WTC11 (cell line): ENCODE data around the gene NOXO1. TPM values are rescaled to one million over a fixed set of nuclear protein-coding genes. Genes with fewer than 3 reads are reported as not detected.

ENCODE experiments used
- ATAC-seq: fragments of 200-7000 bp; cut with Tn5 transposase; 2 replicates; pipeline ENCODE4 v1.10.0; 2021; ENCODE audit warnings: mild to moderate bottlenecking, moderate library complexity
- CTCF ChIA-PET: fragments of 300-600 bp; sonication (Branson Sonifier 250); formaldehyde crosslinking; loops from one replicate; lab custom pipeline; 2021; ENCODE audit warnings: antibody characterized with exemption; lab: Charles Lee
- POLR2A ChIA-PET: fragments of 350-600 bp; sonication (Branson Sonifier 250); formaldehyde crosslinking; loops from one replicate; lab custom pipeline; 2021; ENCODE audit warnings: antibody characterized with exemption; lab: Charles Lee
- DNase-seq: peaks from one replicate; pipeline ENCODE4 v3.0.0; 2021; ENCODE audit warnings: low spot score
- H3K27ac Mint-ChIP-seq: 2 replicates; pipeline ENCODE4 v1.8.0; 2021; ENCODE audit warnings: mixed read lengths
- H3K27me3 Mint-ChIP-seq: 2 replicates; pipeline ENCODE4 v1.8.0; 2021; ENCODE audit warnings: low read depth, mild to moderate bottlenecking, moderate library complexity, mixed read lengths
- H3K36me3 Mint-ChIP-seq: 2 replicates; pipeline ENCODE4 v1.8.0; 2021; ENCODE audit warnings: mixed read lengths
- H3K4me1 Mint-ChIP-seq: 2 replicates; pipeline ENCODE4 v1.8.0; 2022; ENCODE audit warnings: mixed read lengths
- H3K4me3 Mint-ChIP-seq: 2 replicates; pipeline ENCODE4 v1.8.0; 2021; ENCODE audit warnings: mild to moderate bottlenecking, moderate library complexity, mixed read lengths
- H3K9me3 Mint-ChIP-seq: 2 replicates; pipeline ENCODE4 v1.8.0; 2021; ENCODE audit warnings: mixed read lengths
- EMX1 ChIP-seq: fragments of 250-450 bp; sonication (Bioruptor Pico); IDR thresholded peaks from 2 replicates; pipeline ENCODE4 v1.8.0; 2021; ENCODE audit warnings: mild to moderate bottlenecking
- ESRRA ChIP-seq: sonication (generic); formaldehyde crosslinking; IDR thresholded peaks from 2 replicates; pipeline ENCODE4 v1.8.1; 2022; ENCODE audit warnings: mild to moderate bottlenecking, missing genetic modification reagents, borderline replicate concordance
- GRHL2 ChIP-seq: fragments of 250-450 bp; sonication (Bioruptor Pico); IDR thresholded peaks from 2 replicates; pipeline ENCODE4 v1.8.0; 2022; ENCODE audit warnings: mild to moderate bottlenecking, moderate library complexity; ENCODE audit not compliant: insufficient replicate concordance, severe bottlenecking
- MYBL2 ChIP-seq: sonication (generic); formaldehyde crosslinking; IDR thresholded peaks from 2 replicates; pipeline ENCODE4 v1.8.1; 2023; ENCODE audit warnings: mild to moderate bottlenecking, moderate library complexity, missing genetic modification reagents
- SMAD4 ChIP-seq: sonication (generic); formaldehyde crosslinking; IDR thresholded peaks from 2 replicates; pipeline ENCODE4 v1.8.0; 2022; ENCODE audit warnings: mild to moderate bottlenecking, missing genetic modification reagents
- SOX15 ChIP-seq: fragments of 250-450 bp; sonication (Bioruptor Pico); IDR thresholded peaks from 2 replicates; pipeline ENCODE4 v1.9.0; 2021; ENCODE audit warnings: mild to moderate bottlenecking
- TEAD4 ChIP-seq: sonication (generic); formaldehyde crosslinking; IDR thresholded peaks from 2 replicates; pipeline ENCODE4 v1.8.0; 2022; ENCODE audit warnings: mild to moderate bottlenecking, missing genetic modification reagents
- ZNF219 ChIP-seq: sonication (generic); formaldehyde crosslinking; IDR thresholded peaks from 2 replicates; pipeline ENCODE4 v1.8.0; 2023; ENCODE audit warnings: missing genetic modification reagents, mild to moderate bottlenecking, borderline replicate concordance
- ZNF416 ChIP-seq: fragments of 250-450 bp; sonication (Bioruptor Pico); IDR thresholded peaks from 2 replicates; pipeline ENCODE4 v1.9.0; 2021; ENCODE audit warnings: mild to moderate bottlenecking, inconsistent platforms
- total RNA-seq: library from RNA; stranded (reverse); gene quantifications from 3 replicates; pipeline ENCODE4 v1.2.3, GENCODE V29; 2021
- TF ChIP-seq, protein P1 (sequence below): sonication (generic); formaldehyde crosslinking; IDR thresholded peaks from 2 replicates; pipeline ENCODE4 v1.8.0; 2022; ENCODE audit warnings: mild to moderate bottlenecking, missing genetic modification reagents
- TF ChIP-seq, protein P2 (sequence below): fragments of 200-600 bp; IDR thresholded peaks from 2 replicates; pipeline ENCODE4 v1.8.0; 2022; ENCODE audit warnings: antibody characterized with exemption
- TF ChIP-seq, protein P3 (sequence below): fragments of 250-450 bp; sonication (Bioruptor Pico); conservative IDR thresholded peaks from 2 replicates; pipeline ENCODE4 v1.9.0; 2021; ENCODE audit warnings: mild to moderate bottlenecking
- TF ChIP-seq, protein P4 (sequence below): sonication (generic); formaldehyde crosslinking; IDR thresholded peaks from 2 replicates; pipeline ENCODE4 v1.8.0; 2022; ENCODE audit warnings: mild to moderate bottlenecking, missing genetic modification reagents
- TF ChIP-seq, protein P5 (sequence below): sonication (generic); formaldehyde crosslinking; IDR thresholded peaks from 2 replicates; pipeline ENCODE4 v1.8.1; 2023; ENCODE audit warnings: mild to moderate bottlenecking, moderate library complexity, missing genetic modification reagents
- TF ChIP-seq, protein P6 (sequence below): sonication (generic); formaldehyde crosslinking; IDR thresholded peaks from 2 replicates; pipeline ENCODE4 v1.8.1; 2022; ENCODE audit warnings: low read depth, missing genetic modification reagents, borderline replicate concordance
- TF ChIP-seq, protein P7 (sequence below): sonication (generic); formaldehyde crosslinking; IDR thresholded peaks from 2 replicates; pipeline ENCODE4 v1.8.1; 2023; ENCODE audit warnings: mild to moderate bottlenecking, missing genetic modification reagents, borderline replicate concordance

Gene NOXO1
- total RNA-seq, 1 experiment from 2014 or later, result 5.7 TPM

DNA sequence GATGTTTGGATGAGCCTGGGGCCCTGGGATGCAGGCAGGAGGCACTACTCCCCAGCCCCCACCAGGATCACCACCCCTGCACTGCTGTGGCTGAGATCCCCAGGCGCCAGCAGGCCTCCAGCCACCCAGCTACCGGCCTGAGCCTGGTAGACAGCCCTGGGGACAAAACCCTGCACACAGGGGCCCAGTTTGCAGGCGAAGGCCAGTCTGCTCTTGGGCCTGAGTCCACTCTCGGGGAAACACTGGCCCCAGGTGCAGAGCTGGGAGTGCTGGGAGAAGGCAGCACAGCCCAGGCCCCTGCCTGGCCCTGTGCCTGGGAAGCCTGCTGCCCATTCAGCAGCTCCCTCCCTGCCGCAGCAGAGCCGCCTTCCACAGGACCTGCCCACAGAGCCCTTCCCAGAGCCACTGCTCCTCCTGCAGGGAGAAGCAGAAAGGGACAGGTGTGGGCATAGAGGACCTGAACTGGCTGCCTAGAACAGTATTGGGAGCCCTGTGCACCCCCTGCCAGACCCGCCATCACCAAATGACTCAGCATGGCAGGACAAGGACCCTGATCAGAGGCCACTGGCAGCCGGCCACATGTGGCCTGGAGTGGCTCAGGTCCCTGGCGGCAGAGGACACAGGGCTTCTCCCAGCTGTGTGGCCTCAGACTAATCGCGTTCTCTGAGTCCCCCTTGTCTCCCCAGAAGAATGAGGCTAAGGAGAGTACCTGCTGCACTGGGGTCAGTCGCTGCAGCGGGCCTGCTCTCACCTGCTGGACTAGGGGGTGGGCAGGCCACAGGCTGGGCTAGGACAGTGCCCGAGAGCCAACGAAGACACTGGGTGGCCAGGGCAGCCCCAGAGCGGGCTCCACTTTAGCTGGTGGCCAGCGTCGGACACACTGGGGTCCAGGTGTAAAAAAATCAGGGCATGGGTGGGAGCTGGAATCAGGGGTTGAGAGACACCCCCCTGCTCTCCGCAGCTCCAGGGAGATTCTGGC, 48.9 kb downstream of the NOXO1 start (continued):
- TF ChIP-seq, protein P1, sequence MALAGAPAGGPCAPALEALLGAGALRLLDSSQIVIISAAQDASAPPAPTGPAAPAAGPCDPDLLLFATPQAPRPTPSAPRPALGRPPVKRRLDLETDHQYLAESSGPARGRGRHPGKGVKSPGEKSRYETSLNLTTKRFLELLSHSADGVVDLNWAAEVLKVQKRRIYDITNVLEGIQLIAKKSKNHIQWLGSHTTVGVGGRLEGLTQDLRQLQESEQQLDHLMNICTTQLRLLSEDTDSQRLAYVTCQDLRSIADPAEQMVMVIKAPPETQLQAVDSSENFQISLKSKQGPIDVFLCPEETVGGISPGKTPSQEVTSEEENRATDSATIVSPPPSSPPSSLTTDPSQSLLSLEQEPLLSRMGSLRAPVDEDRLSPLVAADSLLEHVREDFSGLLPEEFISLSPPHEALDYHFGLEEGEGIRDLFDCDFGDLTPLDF (CRISPR knock-in tag), result no peak
- TF ChIP-seq MYBL2 (no peak), SOX15 (CRISPR knock-in tag) (no peak), EMX1 (CRISPR knock-in tag) (no peak), ESRRA (CRISPR knock-in tag) (no peak)
- TF ChIP-seq, protein P2, sequence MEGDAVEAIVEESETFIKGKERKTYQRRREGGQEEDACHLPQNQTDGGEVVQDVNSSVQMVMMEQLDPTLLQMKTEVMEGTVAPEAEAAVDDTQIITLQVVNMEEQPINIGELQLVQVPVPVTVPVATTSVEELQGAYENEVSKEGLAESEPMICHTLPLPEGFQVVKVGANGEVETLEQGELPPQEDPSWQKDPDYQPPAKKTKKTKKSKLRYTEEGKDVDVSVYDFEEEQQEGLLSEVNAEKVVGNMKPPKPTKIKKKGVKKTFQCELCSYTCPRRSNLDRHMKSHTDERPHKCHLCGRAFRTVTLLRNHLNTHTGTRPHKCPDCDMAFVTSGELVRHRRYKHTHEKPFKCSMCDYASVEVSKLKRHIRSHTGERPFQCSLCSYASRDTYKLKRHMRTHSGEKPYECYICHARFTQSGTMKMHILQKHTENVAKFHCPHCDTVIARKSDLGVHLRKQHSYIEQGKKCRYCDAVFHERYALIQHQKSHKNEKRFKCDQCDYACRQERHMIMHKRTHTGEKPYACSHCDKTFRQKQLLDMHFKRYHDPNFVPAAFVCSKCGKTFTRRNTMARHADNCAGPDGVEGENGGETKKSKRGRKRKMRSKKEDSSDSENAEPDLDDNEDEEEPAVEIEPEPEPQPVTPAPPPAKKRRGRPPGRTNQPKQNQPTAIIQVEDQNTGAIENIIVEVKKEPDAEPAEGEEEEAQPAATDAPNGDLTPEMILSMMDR, result no peak
- TF ChIP-seq, protein P3, sequence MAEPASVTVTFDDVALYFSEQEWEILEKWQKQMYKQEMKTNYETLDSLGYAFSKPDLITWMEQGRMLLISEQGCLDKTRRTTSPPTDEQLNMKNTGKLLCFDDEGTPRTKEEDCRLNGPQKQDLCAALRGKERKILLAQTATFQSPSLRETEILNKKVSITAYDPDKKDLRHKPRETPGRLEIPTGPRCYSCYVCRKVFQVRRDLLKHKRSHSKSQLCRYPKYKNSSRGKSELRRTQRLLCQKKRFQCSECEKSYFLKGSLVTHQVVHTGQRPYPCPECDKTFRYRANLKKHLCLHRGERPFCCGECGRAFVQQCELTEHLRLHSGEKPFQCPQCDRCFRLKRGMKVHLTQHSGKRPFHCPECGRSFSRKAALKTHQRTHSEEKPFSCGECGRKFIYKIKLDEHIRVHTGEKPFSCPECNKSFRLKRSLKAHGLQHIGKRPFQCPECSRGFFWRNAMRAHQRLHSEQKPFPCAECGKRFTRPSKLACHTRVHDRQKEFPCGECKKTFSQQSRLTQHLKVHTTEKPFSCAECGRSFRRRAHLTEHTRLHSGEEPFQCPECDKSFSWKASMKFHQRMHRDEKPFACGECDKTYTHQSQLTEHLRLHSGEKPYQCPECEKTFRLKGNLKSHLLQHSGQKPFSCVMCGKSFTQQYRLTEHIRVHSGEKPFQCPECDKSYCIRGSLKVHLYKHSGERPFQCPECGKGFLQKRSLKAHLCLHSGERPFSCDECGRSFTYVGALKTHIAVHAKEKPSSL (CRISPR knock-in tag), result no peak
- TF ChIP-seq, protein P4, sequence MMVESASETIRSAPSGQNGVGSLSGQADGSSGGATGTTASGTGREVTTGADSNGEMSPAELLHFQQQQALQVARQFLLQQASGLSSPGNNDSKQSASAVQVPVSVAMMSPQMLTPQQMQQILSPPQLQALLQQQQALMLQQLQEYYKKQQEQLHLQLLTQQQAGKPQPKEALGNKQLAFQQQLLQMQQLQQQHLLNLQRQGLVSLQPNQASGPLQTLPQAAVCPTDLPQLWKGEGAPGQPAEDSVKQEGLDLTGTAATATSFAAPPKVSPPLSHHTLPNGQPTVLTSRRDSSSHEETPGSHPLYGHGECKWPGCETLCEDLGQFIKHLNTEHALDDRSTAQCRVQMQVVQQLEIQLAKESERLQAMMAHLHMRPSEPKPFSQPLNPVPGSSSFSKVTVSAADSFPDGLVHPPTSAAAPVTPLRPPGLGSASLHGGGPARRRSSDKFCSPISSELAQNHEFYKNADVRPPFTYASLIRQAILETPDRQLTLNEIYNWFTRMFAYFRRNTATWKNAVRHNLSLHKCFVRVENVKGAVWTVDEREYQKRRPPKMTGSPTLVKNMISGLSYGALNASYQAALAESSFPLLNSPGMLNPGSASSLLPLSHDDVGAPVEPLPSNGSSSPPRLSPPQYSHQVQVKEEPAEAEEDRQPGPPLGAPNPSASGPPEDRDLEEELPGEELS (CRISPR knock-in tag), result no peak

DNA sequence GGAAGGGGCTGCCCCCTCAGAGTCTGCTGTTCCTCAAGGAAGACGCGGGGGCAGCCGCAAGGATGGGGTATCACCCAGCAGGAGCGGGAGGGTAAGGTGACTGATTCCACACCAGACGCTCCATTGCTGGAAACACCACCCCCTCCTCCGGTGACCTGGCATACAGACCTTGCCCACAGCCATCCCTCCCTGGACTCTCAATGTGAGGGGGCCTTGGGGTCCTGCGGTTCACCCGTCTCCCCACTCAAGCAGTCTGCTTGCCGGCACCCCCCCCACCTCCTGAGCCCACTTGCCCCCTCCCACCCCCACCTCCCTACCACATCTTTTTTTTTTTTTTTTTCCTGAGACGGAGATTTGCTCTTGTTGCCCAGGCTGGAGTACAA, 50.9 kb downstream of the NOXO1 start:
- DNase-seq (no peak), ATAC-seq (no peak)
- H3K4me1 Mint-ChIP-seq, result peaks cover 8% of the 10 kb centered on the region
- no peak overlapping the region for H3K4me3 Mint-ChIP-seq
- no peaks in the 10 kb centered on the region for H3K36me3 Mint-ChIP-seq
- POLR2A ChIA-PET, result no interaction called here
- CTCF ChIA-PET, result no interaction called here
- H3K27ac Mint-ChIP-seq, result no peak overlapping the region
- H3K9me3 Mint-ChIP-seq, result no peaks in the 10 kb centered on the region
- peaks cover 37% of the 10 kb centered on the region for H3K27me3 Mint-ChIP-seq
- TF ChIP-seq SMAD4 (CRISPR knock-in tag), result no peak
- TF ChIP-seq, protein P5, sequence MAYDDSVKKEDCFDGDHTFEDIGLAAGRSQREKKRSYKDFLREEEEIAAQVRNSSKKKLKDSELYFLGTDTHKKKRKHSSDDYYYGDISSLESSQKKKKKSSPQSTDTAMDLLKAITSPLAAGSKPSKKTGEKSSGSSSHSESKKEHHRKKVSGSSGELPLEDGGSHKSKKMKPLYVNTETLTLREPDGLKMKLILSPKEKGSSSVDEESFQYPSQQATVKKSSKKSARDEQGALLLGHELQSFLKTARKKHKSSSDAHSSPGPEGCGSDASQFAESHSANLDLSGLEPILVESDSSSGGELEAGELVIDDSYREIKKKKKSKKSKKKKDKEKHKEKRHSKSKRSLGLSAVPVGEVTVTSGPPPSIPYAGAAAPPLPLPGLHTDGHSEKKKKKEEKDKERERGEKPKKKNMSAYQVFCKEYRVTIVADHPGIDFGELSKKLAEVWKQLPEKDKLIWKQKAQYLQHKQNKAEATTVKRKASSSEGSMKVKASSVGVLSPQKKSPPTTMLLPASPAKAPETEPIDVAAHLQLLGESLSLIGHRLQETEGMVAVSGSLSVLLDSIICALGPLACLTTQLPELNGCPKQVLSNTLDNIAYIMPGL (CRISPR knock-in tag), result no peak
- TF ChIP-seq, protein P3 (CRISPR knock-in tag), result no peak
- TF ChIP-seq, protein P6, sequence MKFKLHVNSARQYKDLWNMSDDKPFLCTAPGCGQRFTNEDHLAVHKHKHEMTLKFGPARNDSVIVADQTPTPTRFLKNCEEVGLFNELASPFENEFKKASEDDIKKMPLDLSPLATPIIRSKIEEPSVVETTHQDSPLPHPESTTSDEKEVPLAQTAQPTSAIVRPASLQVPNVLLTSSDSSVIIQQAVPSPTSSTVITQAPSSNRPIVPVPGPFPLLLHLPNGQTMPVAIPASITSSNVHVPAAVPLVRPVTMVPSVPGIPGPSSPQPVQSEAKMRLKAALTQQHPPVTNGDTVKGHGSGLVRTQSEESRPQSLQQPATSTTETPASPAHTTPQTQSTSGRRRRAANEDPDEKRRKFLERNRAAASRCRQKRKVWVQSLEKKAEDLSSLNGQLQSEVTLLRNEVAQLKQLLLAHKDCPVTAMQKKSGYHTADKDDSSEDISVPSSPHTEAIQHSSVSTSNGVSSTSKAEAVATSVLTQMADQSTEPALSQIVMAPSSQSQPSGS, result no peak
- TF ChIP-seq ZNF219, result no peak
- no peak for TF ChIP-seq GRHL2 (CRISPR knock-in tag)
- TF ChIP-seq, protein P7, sequence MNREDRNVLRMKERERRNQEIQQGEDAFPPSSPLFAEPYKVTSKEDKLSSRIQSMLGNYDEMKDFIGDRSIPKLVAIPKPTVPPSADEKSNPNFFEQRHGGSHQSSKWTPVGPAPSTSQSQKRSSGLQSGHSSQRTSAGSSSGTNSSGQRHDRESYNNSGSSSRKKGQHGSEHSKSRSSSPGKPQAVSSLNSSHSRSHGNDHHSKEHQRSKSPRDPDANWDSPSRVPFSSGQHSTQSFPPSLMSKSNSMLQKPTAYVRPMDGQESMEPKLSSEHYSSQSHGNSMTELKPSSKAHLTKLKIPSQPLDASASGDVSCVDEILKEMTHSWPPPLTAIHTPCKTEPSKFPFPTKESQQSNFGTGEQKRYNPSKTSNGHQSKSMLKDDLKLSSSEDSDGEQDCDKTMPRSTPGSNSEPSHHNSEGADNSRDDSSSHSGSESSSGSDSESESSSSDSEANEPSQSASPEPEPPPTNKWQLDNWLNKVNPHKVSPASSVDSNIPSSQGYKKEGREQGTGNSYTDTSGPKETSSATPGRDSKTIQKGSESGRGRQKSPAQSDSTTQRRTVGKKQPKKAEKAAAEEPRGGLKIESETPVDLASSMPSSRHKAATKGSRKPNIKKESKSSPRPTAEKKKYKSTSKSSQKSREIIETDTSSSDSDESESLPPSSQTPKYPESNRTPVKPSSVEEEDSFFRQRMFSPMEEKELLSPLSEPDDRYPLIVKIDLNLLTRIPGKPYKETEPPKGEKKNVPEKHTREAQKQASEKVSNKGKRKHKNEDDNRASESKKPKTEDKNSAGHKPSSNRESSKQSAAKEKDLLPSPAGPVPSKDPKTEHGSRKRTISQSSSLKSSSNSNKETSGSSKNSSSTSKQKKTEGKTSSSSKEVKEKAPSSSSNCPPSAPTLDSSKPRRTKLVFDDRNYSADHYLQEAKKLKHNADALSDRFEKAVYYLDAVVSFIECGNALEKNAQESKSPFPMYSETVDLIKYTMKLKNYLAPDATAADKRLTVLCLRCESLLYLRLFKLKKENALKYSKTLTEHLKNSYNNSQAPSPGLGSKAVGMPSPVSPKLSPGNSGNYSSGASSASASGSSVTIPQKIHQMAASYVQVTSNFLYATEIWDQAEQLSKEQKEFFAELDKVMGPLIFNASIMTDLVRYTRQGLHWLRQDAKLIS (CRISPR knock-in tag), result no peak
- no peak for TF ChIP-seq ZNF416 (CRISPR knock-in tag)
- no peak for TF ChIP-seq TEAD4 (CRISPR knock-in tag)
